UCSD-AML1 (cell line): ENCODE data around the gene S100A6.

Experiments used
- DNase-seq: peaks from one replicate; lab custom pipeline; 2025; ENCODE audit not compliant: unreplicated experiment; lab: John Stamatoyannopoulos, UW

Gene S100A6

GRCh38 chr1:153507926-153508583, 27.7 kb downstream of the S100A6 start:
- no peak for DNase-seq

- DNase-seq: no peak
Observed at GRCh38 chr1:153506831-153507413, 28.9 kb downstream of the S100A6 start.

GRCh38 chr1:153506386-153506785, 29.4 kb downstream of the S100A6 start:
- no peak for DNase-seq

- DNase-seq: no peak
Observed at GRCh38 chr1:153505576-153505975, 30.2 kb downstream of the S100A6 start.

- DNase-seq: no peak
Observed at GRCh38 chr1:153503766-153504165, 32.0 kb downstream of the S100A6 start.

GRCh38 chr1:153498746-153499145, 37.0 kb downstream of the S100A6 start:
- DNase-seq: no peak

GRCh38 chr1:153495536-153495935, 40.3 kb downstream of the S100A6 start:
- DNase-seq: no peak

GRCh38 chr1:153494976-153495535, 40.7 kb downstream of the S100A6 start:
- DNase-seq: peak; percentile 73

- DNase-seq: no peak
Observed at GRCh38 chr1:153493343-153493960, 42.3 kb downstream of the S100A6 start.

- DNase-seq: no peak
Observed at GRCh38 chr1:153490272-153491051, 45.3 kb downstream of the S100A6 start.

- DNase-seq: no peak
Observed at GRCh38 chr1:153488731-153489130, 47.1 kb downstream of the S100A6 start.

- no peak for DNase-seq
Observed at GRCh38 chr1:153487707-153488106, 48.1 kb downstream of the S100A6 start.

GRCh38 chr1:153485863-153486262, 49.9 kb downstream of the S100A6 start:
- no peak for DNase-seq
